ENCODE results near the gene SH3D21. TPM values are rescaled to one million over a fixed set of nuclear protein-coding genes. Genes with fewer than 3 reads are reported as not detected.

The SH3D21 gene
- total RNA-seq, 2 donors from 2014 or later = 12.6 to 18.6 TPM

DNA sequence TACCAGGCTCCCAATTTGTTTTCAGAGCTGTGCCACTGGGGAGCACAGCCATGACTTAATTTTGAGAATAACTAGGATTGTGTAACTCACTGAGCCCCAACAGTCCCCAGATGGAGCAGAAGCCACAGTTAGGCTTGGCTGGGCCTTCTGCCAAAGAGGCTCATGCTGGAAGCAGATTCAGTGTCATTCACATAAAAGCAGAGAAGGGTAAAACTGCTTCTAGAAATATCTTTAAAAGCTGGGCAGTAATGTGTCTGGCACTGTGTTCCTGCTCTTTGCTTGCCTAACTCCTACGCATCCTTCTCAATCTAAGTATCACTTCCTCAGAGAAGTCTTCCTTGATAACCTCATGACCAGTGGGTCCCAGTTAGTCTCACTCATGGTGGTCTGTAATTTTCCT is 59.2 kb downstream of the SH3D21 start:
- peak overlapping the region in 1 of 2 donors; percentile 86 for H3K27ac Mint-ChIP-seq
- no peak overlapping the region for H3K4me3 Mint-ChIP-seq
- DNase-seq (ENCODE audit: low spot score) (no peak), ATAC-seq (no peak)
- no peaks in the 10 kb centered on the region for H3K36me3 Mint-ChIP-seq
- peaks cover 31 to 34% of the 10 kb centered on the region in 2 donors for H3K4me1 Mint-ChIP-seq (ENCODE audit: low read depth in 2 of 2)
- H3K27me3 Mint-ChIP-seq = no peaks in the 10 kb centered on the region
- H3K9me3 Mint-ChIP-seq = no peaks in the 10 kb centered on the region

DNA sequence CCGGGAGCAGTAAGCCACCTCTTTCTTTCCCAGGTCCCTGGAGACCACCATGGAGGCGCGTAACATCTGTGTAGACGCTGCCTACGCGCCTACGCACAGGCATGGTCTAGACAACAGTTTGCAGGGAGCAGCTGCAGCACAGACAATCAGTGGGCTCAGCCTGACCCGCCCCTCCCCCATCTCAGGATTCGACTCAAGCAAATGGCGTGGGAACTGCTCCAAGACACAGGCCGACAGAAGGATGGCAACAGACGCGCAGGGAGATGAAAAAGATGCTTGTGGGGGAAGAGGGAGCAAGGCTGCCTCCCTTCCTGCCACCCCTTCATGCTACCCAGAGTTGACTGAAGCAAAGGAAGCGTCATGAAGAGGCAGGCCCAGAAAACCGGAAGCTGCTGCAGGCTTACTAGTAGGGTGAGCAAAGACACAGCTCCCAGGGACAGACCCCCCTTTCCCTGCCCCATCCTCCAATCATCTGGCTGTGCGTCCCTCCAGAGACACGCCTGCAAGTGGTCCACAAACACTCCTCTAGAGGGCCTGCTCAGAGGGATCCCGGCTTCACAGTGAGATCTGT is 60.0 kb downstream of the SH3D21 start:
- Mint-ChIP-seq H3K27ac (peak overlapping the region; percentile 28 to 86), H3K9me3 (no peaks in the 10 kb centered on the region), H3K4me1 (ENCODE audit: low read depth in 2 of 2) (peaks cover 31 to 34% of the 10 kb centered on the region in 2 donors), H3K36me3 (no peaks in the 10 kb centered on the region), H3K4me3 (no peak overlapping the region), H3K27me3 (no peaks in the 10 kb centered on the region)
- ATAC-seq = peak; percentile 75 to 82
- no peak for DNase-seq (ENCODE audit: low spot score)

DNA sequence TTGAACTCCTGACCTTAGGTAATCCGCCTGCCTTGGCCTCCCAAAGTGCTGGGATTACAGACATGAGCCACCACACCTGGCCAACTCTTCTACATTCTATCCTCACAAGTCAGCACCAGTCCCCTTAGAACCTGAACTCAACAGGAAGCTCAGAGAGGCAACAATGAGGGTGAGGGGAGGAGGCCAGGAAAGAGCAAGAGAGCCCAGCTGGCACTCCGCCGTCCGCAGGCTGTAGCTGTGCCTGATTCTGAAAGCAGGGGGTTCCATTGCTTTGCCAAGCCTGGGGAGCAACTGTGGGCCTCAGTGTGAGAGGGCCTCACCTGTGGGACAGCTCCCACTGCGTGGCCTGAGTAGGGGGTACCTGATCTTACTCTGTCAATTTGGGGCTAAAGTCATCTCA is 60.9 kb downstream of the SH3D21 start:
- Mint-ChIP-seq H3K4me1 (ENCODE audit: low read depth in 2 of 2) (peaks cover 31 to 32% of the 10 kb centered on the region in 2 donors), H3K4me3 (no peak overlapping the region), H3K36me3 (no peaks in the 10 kb centered on the region), H3K9me3 (no peaks in the 10 kb centered on the region), H3K27ac (peak overlapping the region in 1 of 2 donors; percentile 86), H3K27me3 (no peaks in the 10 kb centered on the region)
- ATAC-seq (no peak), DNase-seq (ENCODE audit: low spot score) (no peak)

DNA sequence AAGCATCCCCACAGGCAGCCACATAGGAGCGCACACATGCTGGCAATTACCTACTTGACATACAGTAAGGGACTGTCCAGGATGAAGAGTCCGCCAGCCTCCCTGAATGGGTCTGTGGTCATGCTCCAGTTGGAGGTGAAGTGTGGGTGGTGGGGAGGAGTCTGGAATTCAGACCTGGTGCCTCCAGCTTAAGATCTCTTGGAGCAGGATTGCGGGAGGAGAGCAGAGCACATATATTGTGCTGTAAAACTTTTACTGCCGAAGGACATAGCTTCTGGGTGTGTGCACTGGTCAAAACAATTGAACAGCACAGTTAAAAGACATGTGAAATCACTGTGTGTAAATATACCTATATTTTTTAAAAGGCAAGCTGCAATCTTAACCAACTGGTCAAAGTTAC is 61.6 kb downstream of the SH3D21 start:
- H3K27me3 Mint-ChIP-seq = no peaks in the 10 kb centered on the region
- no peak overlapping the region for H3K4me3 Mint-ChIP-seq
- H3K9me3 Mint-ChIP-seq = no peaks in the 10 kb centered on the region
- ATAC-seq (no peak), DNase-seq (ENCODE audit: low spot score) (no peak)
- H3K4me1 Mint-ChIP-seq (ENCODE audit: low read depth in 2 of 2) = peaks cover 32 to 36% of the 10 kb centered on the region in 2 donors
- H3K27ac Mint-ChIP-seq = peak overlapping the region in 1 of 2 donors; percentile 86
- no peaks in the 10 kb centered on the region for H3K36me3 Mint-ChIP-seq

DNA sequence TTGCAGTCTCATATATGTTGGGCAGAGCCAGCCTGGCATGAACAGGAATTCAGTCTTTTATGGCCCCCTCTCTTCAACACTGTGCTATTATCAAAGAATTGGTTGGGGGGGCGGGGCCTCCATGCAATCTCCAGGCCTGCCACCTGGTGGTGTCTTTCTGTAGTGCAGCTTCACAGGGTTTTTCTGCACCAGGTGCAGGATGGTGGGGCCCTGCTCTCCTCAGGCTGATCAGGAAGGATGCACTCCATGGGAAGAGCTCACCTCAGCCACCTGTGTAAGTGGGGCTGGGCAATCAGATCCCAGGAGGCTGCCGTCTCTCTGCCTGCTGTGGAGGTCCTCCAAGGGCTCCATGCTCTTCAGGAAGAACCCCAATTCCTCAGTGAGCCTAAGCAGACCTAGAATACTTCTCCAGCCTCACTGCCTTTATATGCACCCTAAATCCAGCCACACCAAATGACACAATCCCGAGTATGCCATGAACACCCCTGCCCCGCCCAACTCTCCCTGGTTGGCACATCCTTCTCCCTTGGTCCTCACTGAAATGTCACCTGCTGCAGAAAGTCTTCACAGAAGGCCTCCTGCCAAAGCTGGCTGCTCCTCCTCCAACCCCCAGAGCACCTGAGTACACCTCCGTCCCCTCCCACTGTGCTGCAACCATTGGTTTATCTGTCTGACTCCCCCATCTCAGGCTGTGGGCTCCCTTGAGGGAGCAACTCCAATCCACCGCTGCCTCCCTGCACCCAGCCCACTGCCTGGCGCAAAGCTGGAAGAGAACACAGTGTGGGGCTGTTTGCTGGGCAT is 63.1 kb downstream of the SH3D21 start:
- Mint-ChIP-seq H3K4me1 (ENCODE audit: low read depth in 2 of 2) (peaks cover 46 to 50% of the 10 kb centered on the region in 2 donors), H3K36me3 (no peaks in the 10 kb centered on the region), H3K27ac (peak overlapping the region in 1 of 2 donors; percentile 68), H3K4me3 (no peak overlapping the region), H3K27me3 (no peaks in the 10 kb centered on the region), H3K9me3 (no peaks in the 10 kb centered on the region)
- ATAC-seq (peak; percentile 19 to 58), DNase-seq (ENCODE audit: low spot score) (peak; percentile 83)

Other genes starting within 250 kb of the SH3D21 start
- not detected for gene TEKT2, start 222.3 kb upstream of the SH3D21 start, total RNA-seq
- gene ADPRS, start 217.5 kb upstream of the SH3D21 start, total RNA-seq = 10 to 100 TPM; 43.5 to 47.9 TPM
- gene COL8A2, start 181.1 kb upstream of the SH3D21 start, total RNA-seq = under 1 TPM in 1 of 2 donors, not detected in 1; 0.08 TPM
- gene TRAPPC3, start 156.9 kb upstream of the SH3D21 start, total RNA-seq = 10 to 100 TPM; 58.4 to 69.2 TPM
- 100 to 1,000 TPM; 153 to 196 TPM for gene MAP7D1, start 150.2 kb upstream of the SH3D21 start, total RNA-seq
- gene THRAP3, start 81.9 kb upstream of the SH3D21 start, total RNA-seq = 100 to 1,000 TPM; 118 to 131 TPM
- 1 to 10 TPM; 5.8 to 6.3 TPM for gene EVA1B, start 17.3 kb downstream of the SH3D21 start, total RNA-seq
- gene STK40, start 79.6 kb downstream of the SH3D21 start, total RNA-seq = 10 to 100 TPM; 58.2 to 76.1 TPM
- gene LSM10, start 91.5 kb downstream of the SH3D21 start, total RNA-seq = 10 to 100 TPM; 56.6 to 58.1 TPM
- gene OSCP1, start 144.1 kb downstream of the SH3D21 start, total RNA-seq = 1 to 10 TPM in 1 of 2 donors, under 1 TPM in 1; 0.59 to 1.2 TPM
- 100 to 1,000 TPM in 1 of 2 donors, 10 to 100 TPM in 1; 78.8 to 109 TPM for gene MRPS15, start 158.0 kb downstream of the SH3D21 start, total RNA-seq
- under 1 TPM; 0.64 to 0.78 TPM for gene CSF3R, start 176.5 kb downstream of the SH3D21 start, total RNA-seq